GM18520 (cell line): ENCODE measurements around the gene VPS45.
"Not testable (repeated sequence)": the region's sequence is repeated elsewhere in the genome, so short reads cannot be mapped to it uniquely, and the experiment has no call there.

Experiments
- ATAC-seq: cut with Tn5 transposase; IDR thresholded peaks from one replicate; pipeline ENCODE4 v1.9.1; 2021; ENCODE audit not compliant: unreplicated experiment

The VPS45 gene

DNA sequence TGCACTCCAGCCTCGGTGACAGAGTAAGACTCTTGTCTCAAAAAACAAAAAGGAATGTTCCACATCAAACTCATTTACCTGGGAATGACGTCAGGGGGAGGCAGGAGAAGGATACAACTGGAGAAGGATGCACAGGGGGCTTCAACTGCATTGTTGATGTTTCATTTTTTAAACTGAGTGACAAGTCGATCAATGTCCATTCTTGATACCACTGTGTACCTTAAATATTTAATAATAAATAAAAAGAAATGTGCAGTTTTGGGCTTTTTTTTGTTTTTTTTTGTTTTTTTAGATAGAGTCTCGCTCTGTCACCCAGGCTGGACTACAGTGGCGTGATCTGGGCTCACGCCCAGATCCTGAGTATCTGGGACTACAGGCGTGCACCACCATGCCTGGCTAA is 117.9 kb downstream of the VPS45 start:
- ATAC-seq = no peak

DNA sequence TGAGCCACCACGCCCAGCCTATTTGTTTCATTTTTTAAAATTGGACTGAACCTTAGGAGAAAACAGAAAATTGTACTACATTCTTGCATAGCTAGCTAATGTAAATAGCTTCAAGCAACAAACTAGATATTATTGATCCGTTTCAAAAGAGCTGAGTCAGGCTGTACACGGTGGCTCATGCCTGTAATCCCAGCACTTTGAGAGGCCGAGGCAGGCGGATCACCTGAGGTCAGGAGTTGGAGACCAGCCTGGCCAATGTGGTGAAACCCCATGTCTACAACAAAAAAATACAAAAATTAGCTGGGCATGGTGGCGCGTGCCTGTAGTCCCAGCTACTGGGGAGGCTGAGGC is 118.8 kb downstream of the VPS45 start:
- not testable (repeated sequence) for ATAC-seq

- ATAC-seq = no peak
These were observed 119.4 kb downstream of the VPS45 start for GRCh38 chr1:150186789-150187559.

DNA sequence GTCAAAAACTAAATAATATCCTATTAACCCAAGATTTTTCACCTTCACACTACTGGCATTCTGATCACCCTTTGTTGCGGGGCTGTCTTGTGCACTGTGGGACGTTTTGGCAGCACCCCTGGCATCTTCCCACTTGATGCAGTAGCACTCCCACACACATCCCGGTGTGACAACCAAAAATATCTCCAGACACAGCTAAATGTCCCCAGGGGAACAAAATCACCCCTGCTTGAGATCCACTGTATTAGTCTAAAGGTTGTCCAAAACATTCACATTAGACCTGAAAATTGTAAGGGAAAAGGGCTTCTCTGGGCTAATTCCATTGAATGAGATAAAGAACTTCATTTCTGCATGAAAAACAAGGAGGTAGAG is 120.0 kb downstream of the VPS45 start:
- no peak for ATAC-seq

DNA sequence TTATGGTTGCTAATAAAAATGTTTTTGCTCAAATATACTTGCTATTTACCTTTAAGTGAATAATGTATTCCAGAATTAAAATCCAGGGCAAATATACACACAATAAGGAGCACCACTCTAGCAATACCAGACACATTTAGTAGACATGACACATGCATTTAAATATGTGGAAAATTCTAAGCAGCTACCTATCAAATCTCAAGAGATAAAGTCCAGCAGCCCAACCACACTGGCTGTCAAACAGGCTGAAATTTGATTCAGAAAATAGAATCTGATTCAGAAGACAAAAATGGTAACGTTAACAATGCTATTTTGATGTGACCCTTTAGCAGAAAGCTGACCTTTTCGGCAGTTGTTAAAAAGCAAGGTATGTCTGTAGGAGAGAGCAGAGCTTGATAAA is 124.4 kb downstream of the VPS45 start:
- no peak for ATAC-seq

- no peak for ATAC-seq
These were observed 126.9 kb downstream of the VPS45 start for GRCh38 chr1:150194381-150195031.
